Fibroblast of mammary gland (primary cell): ENCODE results near the gene HDAC11.
"Not testable (repeated sequence)": the region's sequence is repeated elsewhere in the genome, so short reads cannot be mapped to it uniquely, and the experiment has no call there.

Experiments used
- DNase-seq: peaks from one replicate; pipeline ENCODE4 v3.0.0-alpha.2; 2010; ENCODE audit warnings: low read depth
- H3K4me3 ChIP-seq: 2 replicates; pipeline ENCODE4 v1.5.1; 2011; ENCODE audit warnings: low read depth, mild to moderate bottlenecking, low read length, moderate library complexity; ENCODE audit not compliant: control insufficient read depth
- TF ChIP-seq, protein P1 (sequence below): conservative IDR thresholded peaks from 2 replicates; pipeline ENCODE4 v1.5.1; 2011; ENCODE audit warnings: low read depth, low read length, inconsistent platforms; ENCODE audit not compliant: control insufficient read depth, insufficient read depth

The HDAC11 gene

DNA sequence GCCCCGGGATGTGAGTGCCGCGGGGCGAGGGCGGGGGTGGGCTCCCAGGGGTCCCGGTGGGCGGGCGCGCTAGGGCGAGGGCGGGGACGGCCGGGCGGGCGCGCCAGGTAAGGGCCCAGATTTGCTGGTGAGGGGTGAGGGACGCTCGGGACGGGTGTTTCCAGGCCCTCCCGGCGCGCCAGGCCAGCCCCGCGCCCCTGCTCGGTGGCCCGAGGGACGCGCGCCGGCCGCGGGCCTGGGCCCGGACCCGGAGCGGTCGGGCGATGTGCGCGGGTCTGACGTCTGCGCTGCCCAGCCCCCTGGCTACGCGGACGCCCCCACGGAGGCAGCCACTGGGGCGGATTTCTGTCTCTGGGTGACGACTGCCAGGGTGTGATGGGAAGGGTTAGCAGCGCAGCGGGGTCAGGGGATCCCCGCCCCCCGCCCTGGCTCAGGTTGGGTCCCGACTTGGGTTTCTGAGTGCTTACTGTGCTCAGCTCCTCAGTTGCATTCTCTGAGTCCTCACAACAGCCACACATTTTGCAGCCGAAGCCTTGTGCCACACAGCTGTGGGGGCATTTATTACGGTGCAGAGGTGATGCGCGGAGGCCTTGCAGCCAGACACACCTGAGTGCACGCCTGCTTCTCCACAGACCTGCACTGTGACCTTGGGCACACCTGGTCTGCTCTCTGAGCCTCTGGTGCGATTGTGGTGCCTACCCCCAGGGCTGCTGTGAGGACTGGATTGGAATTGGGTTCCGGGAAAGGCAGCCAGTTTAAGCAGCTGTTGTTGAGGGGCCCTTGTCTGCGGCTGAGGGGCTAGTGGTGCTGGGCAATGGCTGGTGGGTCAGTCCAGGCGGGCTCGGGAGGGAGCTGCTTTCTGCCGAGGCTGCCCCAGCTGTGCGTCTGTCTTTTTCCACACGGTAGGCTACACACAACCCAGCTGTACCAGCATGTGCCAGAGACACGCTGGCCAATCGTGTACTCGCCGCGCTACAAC lies 523 bp downstream of the HDAC11 start:
- peak; percentile 28 for DNase-seq
- H3K4me3 ChIP-seq = peak overlapping the region; percentile 50
- TF ChIP-seq, protein P1, sequence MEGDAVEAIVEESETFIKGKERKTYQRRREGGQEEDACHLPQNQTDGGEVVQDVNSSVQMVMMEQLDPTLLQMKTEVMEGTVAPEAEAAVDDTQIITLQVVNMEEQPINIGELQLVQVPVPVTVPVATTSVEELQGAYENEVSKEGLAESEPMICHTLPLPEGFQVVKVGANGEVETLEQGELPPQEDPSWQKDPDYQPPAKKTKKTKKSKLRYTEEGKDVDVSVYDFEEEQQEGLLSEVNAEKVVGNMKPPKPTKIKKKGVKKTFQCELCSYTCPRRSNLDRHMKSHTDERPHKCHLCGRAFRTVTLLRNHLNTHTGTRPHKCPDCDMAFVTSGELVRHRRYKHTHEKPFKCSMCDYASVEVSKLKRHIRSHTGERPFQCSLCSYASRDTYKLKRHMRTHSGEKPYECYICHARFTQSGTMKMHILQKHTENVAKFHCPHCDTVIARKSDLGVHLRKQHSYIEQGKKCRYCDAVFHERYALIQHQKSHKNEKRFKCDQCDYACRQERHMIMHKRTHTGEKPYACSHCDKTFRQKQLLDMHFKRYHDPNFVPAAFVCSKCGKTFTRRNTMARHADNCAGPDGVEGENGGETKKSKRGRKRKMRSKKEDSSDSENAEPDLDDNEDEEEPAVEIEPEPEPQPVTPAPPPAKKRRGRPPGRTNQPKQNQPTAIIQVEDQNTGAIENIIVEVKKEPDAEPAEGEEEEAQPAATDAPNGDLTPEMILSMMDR = no peak

DNA sequence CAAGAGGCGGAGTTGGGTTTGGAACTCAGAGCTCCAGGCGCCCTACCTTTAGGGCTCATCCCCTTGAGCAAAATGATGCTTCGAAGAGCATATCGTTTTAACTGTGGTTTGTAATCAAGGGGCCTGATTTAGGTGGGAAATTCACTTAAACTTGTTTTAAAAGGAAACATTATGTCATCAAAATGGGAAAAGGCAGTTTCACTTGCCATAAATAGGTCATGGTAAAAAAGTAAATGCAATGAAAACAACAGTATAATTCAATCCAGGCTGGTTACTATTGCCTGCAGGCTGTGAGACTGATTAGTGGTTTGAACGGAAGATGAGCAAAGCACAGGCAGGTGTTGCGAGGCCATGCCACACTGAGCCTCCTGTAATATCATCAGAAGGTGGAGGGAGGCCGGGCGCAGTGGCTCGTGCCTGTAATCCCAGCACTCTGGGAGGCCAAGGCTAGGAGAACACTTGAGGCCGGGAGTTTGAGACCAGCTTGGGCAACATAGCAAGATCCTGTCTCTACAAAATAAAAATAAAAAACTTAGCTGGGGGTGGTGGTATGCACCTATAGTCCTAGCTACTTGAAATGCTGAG lies 2.1 kb downstream of the HDAC11 start:
- DNase-seq = no peak
- TF ChIP-seq, protein P1 = no peak
- H3K4me3 ChIP-seq = no peak overlapping the region

DNA sequence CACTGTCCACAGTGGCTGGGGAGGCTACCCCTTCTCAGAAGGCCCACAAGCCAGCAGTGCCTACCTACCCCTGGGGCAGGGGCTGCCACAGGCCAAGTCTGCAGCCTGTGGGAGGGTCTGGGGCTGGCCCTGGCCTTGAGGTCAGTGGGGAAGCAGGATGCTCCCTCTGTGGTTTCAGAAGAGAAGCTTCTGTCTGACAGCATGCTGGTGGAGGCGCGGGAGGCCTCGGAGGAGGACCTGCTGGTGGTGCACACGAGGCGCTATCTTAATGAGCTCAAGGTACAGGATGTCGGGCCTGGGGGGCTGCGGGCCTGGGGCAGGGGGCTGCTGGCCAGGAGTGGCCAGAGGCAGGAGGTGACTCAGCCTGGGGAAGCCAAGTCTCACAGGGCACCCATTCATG lies 3.2 kb downstream of the HDAC11 start:
- TF ChIP-seq, protein P1 = no peak
- no peak overlapping the region for H3K4me3 ChIP-seq
- no peak for DNase-seq

DNA sequence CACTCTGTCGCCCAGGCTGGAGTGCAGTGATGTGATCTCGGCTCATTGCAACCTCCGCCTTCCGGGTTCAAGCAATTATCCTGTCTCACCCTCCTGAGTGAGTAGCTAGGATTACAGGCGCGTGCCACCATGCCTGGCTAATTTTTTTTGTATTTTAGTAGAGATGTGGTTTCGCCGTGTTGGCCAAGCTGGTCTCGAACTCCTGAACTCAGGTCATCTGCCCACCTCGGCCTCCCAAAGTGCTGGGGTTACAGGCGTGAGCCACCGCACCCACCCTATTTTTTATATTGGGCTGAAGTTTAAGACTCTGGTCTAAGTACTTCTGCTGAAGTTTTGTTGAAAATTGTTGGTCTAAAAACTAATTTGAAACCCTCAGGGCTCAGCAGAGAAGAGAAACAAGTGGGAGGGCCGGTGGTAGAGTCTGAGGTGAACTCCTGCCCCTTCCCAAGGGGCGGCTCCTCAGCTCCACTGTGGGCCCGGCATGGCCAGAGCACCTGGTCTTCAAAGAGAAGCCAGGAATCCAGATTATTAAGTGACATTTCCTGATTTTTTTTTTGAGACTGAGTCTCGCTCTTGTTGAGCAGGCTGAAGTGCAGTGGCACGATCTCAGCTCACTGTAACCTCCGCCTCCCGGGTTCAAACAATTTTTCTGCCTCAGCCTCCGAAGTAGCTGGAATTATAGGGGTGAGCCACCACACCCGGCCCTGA lies 4.0 kb downstream of the HDAC11 start:
- TF ChIP-seq, protein P1 = no peak
- no peak overlapping the region for H3K4me3 ChIP-seq
- DNase-seq = no peak

DNA sequence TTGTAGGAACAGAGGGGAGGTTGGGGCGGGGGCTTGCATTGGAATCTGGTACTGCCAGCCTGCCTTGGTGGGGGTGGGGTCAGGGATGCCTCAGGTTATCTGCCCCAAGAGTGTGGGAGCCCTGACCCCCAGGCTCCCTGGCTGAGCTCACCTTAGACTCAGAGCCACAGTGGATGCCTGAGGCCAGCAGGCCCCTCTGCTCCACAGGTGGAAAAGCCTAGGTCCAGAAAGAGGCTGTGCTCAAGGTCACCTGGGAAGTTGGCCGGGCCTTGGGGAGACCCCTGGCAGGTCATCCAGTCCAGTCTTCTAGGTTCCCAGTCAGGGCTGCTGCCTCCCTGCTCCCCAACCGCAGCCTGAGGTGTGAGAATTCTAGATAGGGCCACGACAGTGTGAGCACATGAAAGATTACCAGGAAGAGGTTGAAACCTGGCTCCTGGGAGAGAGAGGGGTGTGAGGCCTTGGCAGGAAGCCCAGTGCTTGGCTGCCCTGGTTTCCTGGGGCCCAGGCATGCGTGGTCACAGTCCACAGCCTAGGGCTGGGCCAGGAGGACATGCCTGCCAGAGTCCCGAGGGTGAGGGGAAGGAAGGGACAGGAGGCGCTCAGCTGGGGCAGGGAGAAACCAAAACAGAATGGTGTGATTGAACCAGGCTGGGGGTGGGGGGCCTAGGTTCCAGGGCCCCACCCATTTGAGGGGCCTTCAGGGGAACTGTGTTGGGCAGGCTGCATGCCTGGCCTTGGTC lies 4.9 kb downstream of the HDAC11 start:
- TF ChIP-seq, protein P1 = no peak
- peak; percentile 26 for DNase-seq
- H3K4me3 ChIP-seq = no peak overlapping the region

DNA sequence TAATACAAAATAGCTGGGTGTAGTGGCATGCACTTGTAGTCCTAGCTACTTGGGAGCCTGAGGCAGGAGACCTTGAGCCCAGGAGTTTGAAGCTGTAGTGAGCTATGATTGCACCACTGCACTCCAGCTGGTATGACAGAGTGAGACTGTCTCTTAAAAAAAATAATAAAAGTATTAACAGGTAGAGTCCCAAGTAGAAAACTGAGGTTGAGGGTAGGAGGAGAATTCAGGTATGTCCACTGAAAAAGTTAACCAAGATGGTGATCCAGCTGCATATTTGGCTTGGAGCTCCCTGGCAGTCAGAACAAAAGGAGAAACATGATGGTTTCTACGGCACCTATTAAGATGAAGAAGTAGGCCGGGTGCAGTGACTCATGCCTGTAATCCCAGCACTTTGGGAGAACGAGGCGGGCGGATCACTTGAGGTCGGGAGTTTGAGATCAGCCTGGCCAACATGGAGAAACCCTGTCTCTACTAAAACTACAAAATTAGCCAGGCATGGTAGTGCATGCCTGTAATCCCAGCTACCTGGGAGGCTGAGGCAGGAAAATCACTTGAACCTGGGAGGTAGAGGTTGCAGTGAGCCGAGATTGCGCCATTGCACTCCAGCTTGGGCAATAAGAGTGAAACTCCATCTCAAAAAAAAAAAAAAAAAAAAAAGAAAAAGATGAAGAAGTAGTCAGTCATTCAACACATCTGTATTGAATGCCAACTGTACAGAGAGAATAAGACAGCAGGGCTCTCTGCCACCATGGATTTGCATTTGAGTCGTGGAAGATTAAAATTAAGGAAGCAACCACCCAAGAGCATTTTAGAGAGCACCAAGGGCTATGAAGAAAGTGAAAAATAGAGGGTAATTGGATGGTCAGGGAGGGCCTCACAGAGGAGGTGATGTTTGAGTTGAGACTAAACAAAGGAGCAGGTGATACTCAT lies 5.8 kb downstream of the HDAC11 start:
- H3K4me3 ChIP-seq = not testable (repeated sequence)
- peak; percentile 41 for DNase-seq
